GM12872 (cell line): Measurements from ENCODE around the gene SELPLG.

ENCODE experiments used
- TF ChIP-seq, protein P1 (sequence below): IDR thresholded peaks from 3 replicates; pipeline ENCODE4 v1.5.1; 2011; ENCODE audit warnings: low read depth, mild to moderate bottlenecking, low read length, moderate library complexity; ENCODE audit not compliant: insufficient read depth

SELPLG gene, protein sequence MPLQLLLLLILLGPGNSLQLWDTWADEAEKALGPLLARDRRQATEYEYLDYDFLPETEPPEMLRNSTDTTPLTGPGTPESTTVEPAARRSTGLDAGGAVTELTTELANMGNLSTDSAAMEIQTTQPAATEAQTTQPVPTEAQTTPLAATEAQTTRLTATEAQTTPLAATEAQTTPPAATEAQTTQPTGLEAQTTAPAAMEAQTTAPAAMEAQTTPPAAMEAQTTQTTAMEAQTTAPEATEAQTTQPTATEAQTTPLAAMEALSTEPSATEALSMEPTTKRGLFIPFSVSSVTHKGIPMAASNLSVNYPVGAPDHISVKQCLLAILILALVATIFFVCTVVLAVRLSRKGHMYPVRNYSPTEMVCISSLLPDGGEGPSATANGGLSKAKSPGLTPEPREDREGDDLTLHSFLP

DNA sequence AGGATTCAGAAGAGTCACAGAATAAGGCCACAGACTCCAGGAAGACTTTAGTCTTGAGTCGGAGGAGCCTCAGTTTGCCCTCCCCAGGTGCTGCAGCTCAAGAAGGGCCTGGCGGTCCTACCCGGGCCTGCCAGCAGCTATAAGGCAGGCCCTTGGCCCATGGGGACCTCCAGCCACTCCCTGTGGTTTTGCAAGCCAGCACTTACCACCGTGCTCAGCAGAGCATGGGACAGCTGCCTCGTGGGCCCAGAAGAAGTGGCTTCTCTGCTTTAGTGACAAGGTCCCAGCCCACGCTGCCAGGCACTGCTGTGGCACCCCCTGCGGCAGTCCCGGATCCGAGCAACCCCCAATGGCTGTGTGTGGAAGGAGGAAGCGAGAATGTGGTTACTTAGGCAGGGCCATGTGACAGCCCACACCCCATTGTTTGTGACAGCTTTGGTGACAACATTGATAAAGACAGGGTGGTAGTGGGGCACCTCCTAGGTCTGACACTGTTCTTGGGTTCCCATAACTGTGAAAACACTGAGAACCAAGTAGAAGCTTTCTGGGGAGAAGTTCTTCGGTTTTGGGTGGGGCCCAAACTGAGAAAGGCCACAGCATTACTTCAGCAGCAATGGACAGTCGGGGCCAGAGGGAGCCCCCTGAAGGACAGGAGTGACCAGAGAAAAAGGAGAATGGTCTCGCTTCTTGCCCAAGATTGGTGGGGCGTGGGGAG lies at the start of gene SELPLG:
TSS of gene SELPLG (minus strand) at position 361 of the 715 bp plus-strand sequence. CDS start 9,587 bp downstream, outside the sequence.
- TF ChIP-seq, protein P1, sequence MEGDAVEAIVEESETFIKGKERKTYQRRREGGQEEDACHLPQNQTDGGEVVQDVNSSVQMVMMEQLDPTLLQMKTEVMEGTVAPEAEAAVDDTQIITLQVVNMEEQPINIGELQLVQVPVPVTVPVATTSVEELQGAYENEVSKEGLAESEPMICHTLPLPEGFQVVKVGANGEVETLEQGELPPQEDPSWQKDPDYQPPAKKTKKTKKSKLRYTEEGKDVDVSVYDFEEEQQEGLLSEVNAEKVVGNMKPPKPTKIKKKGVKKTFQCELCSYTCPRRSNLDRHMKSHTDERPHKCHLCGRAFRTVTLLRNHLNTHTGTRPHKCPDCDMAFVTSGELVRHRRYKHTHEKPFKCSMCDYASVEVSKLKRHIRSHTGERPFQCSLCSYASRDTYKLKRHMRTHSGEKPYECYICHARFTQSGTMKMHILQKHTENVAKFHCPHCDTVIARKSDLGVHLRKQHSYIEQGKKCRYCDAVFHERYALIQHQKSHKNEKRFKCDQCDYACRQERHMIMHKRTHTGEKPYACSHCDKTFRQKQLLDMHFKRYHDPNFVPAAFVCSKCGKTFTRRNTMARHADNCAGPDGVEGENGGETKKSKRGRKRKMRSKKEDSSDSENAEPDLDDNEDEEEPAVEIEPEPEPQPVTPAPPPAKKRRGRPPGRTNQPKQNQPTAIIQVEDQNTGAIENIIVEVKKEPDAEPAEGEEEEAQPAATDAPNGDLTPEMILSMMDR, result peak; percentile 43

GRCh38 chr12:108681317-108681716 lies 47.6 kb upstream of the SELPLG start:
- TF ChIP-seq, protein P1, result no peak

DNA sequence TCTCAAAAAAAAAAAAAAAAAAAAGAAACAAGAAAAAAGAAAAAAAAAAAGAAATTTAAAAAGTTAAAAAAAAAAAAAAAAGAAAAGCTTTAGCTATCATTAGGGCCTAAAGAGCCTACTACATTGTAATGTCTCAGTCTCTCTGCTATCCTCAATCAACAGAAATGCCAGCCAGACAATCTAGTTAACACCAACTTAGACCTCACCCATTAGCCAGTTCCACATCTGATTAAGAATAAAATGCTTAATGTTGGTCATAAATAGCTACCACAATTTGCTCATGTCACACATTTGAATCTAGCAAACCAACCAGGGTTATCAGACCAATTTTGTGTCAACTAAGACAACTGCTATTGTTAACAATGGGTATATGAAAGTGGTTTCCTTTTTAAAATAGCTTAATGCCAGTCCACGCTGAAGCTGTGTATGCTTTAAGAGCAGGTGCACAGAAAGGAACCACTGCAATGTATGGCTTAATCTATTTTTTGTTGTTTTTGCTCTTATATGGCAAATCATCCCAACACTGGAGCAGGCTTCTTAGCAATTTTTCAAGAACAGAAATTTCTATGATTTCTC lies 45.5 kb upstream of the SELPLG start:
- TF ChIP-seq, protein P1, result no peak

- TF ChIP-seq, protein P1, result no peak
Observed at GRCh38 chr12:108678104-108678730, 44.5 kb upstream of the SELPLG start.

DNA sequence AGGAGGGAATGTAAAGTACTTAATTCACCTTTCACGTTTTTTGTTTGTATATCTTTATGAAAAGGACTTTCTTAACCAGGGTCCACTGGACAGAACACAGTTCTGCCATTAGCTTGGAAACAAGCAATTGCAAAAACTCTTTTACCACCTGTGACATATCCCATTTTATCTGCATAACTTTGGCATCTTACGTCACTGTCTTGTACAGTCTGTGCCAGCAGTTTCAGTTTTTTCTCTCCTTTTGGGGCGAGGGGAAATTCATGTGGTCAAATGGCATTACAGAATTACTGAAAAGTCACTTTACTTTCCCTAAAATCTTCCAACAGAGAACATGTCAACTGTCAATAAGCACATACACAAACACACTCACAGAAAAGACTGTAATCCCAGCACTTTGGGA lies 43.7 kb upstream of the SELPLG start:
- TF ChIP-seq, protein P1, result no peak

DNA sequence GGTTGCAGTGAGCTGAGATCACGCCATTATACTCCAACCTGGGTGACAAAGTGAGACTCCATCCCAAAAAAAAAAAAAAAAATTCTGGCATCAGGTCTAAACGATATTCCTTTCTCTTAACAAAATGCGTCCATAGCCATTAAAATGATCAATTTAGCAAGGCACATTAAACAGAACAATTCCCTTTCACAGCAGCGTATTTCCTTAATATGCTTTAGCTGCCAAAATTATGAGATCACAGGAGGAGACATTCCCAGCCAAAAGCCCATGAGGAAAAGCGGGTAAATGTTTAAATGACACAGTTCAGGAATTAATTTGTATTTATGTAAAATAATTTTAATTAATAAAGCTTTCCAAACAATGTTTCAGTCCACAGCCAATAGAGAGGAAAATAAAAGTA lies 43.0 kb upstream of the SELPLG start:
- TF ChIP-seq, protein P1, result no peak

DNA sequence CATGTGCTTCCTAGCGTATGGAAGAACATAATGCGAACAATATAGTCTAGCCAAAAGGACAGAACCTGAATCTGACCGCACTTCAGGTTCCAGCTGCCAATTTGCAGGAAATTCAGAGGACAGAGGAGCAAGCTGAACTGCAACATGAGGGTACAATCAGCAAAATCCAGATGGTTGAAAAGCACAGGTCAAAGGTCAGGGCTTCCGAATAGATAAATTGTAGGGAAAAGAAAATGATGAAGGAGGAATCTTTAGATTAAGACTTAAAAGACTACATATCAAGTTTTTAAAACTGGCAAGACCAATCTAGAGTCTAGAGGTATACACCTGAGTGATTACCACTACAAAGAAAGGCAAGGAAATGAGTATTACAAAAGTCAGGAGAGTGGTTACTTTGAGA lies 42.1 kb upstream of the SELPLG start:
- TF ChIP-seq, protein P1, result no peak
